Body of pancreas (tissue), 4 donors: ENCODE data around the gene NXPH4. TPM values are rescaled to one million over a fixed set of nuclear protein-coding genes. Genes with fewer than 3 reads are reported as not detected.

Experiments
- ATAC-seq: fragments of 150-250 bp; one replicate; pipeline ENCODE4 v1.9.1; 2016
- DNase-seq, 4 donors: peaks; one replicate each; pipeline ENCODE4 v3.0.0-alpha.2; 2019
- H3K27ac ChIP-seq, 4 donors: fragments of 200-600 bp; sonication (generic); 1 replicate in 3 of 4; 2 replicates in 1 of 4; pipeline versions ENCODE4 v1.5.1 to v1.6.1; 2016 to 2019; ENCODE audit warnings: mild to moderate bottlenecking in 1 of 4, mixed read lengths in 1 of 4, moderate library complexity in 1 of 4
- H3K27me3 ChIP-seq, 2 donors: fragments of 200-600 bp; sonication (generic); one replicate each; pipeline ENCODE4 v1.6.0; 2016; ENCODE audit warnings: mild to moderate bottlenecking in 1 of 2
- H3K36me3 ChIP-seq, 2 donors: fragments of 200-600 bp; sonication (generic); replicated peaks in 1 of 2; 2 replicates each; pipeline ENCODE4 v1.5.1; 2016; ENCODE audit warnings: low read depth in 2 of 2; ENCODE audit not compliant: insufficient read depth in 1 of 2
- H3K4me1 ChIP-seq: fragments of 200-600 bp; sonication (generic); one replicate; pipeline ENCODE4 v1.6.0; 2016
- H3K4me3 ChIP-seq, 2 donors: fragments of 200-600 bp; sonication (generic); 1 replicate in 1 of 2; 2 replicates in 1 of 2; pipeline ENCODE4 v1.5.1; 2016 to 2019
- H3K9me3 ChIP-seq, 3 donors: fragments of 200-600 bp; sonication (generic); 1 replicate in 2 of 3; 2 replicates in 1 of 3; pipeline ENCODE4 v1.5.1; 2016
- POLR2A ChIP-seq, 3 donors: fragments of 450-650 bp; IDR thresholded peaks; one replicate each; pipeline ENCODE4 v1.6.1; 2016; ENCODE audit warnings: antibody characterized with exemption in 3 of 3, mild to moderate bottlenecking in 2 of 3
- WGBS, 2 donors: methylation state at CpG; one replicate each; pipeline ENCODE4 v1.1.5; 2017; 5-methylcytosine and 5-hydroxymethylcytosine counted together
- intact Hi-C: fragments of 100-400 bp; cut with DNase I; formaldehyde crosslinking; loops from one replicate; pipeline ENCODE4 v1.15.1; 2023
- total RNA-seq, 2 donors: library from RNA; depleted of rRNA; stranded (reverse); fragments of >200 nt; gene quantifications; one replicate each; pipeline ENCODE4 v1.1.0, GENCODE V29; 2016
- TF ChIP-seq, protein P1 (sequence below), 7 experiments: fragments of 450-650 bp in 4 of 7; fragments of 200-600 bp in 3 of 7; sonication (generic) in 3 of 7; IDR thresholded peaks; one replicate each; pipeline ENCODE4 v1.5.1; 2016 to 2019; ENCODE audit warnings: antibody characterized with exemption in 7 of 7

Gene NXPH4
- total RNA-seq, 2 donors from 2014 or later, result 2.9 to 4.6 TPM

DNA sequence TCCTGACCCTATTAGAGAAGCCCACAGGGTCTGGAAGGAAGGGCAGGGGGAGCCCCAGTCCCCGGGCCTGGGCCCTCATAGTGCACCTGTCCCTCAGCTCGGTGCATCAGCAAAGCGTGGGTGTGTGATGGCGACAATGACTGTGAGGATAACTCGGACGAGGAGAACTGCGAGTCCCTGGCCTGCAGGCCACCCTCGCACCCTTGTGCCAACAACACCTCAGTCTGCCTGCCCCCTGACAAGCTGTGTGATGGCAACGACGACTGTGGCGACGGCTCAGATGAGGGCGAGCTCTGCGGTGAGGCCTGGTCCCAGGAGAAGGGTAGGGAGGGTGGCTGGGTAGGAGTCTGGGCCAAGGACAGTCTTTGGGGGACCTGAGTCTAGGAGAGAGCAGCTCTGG lies 42.9 kb upstream of the NXPH4 start:
- Histone ChIP-seq H3K27me3 (no peaks in the 10 kb centered on the region), H3K4me3 (no peak overlapping the region), H3K36me3 (no peaks in the 10 kb centered on the region), H3K9me3 (no peaks in the 10 kb centered on the region), H3K4me1 (no peaks in the 10 kb centered on the region), H3K27ac (no peak overlapping the region)
- intact Hi-C loops, result no loop called here
- 87 to 89% methylated on average over 8 to 14 of the region's 14 CpGs for whole genome bisulfite sequencing, 2 donors
- DNase-seq (no peak), ATAC-seq (no peak)
- TF ChIP-seq, protein P1, sequence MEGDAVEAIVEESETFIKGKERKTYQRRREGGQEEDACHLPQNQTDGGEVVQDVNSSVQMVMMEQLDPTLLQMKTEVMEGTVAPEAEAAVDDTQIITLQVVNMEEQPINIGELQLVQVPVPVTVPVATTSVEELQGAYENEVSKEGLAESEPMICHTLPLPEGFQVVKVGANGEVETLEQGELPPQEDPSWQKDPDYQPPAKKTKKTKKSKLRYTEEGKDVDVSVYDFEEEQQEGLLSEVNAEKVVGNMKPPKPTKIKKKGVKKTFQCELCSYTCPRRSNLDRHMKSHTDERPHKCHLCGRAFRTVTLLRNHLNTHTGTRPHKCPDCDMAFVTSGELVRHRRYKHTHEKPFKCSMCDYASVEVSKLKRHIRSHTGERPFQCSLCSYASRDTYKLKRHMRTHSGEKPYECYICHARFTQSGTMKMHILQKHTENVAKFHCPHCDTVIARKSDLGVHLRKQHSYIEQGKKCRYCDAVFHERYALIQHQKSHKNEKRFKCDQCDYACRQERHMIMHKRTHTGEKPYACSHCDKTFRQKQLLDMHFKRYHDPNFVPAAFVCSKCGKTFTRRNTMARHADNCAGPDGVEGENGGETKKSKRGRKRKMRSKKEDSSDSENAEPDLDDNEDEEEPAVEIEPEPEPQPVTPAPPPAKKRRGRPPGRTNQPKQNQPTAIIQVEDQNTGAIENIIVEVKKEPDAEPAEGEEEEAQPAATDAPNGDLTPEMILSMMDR (IDR thresholded peaks at IDR 0.05), result no peak
- no peak for TF ChIP-seq POLR2A (IDR thresholded peaks at IDR 0.05)

DNA sequence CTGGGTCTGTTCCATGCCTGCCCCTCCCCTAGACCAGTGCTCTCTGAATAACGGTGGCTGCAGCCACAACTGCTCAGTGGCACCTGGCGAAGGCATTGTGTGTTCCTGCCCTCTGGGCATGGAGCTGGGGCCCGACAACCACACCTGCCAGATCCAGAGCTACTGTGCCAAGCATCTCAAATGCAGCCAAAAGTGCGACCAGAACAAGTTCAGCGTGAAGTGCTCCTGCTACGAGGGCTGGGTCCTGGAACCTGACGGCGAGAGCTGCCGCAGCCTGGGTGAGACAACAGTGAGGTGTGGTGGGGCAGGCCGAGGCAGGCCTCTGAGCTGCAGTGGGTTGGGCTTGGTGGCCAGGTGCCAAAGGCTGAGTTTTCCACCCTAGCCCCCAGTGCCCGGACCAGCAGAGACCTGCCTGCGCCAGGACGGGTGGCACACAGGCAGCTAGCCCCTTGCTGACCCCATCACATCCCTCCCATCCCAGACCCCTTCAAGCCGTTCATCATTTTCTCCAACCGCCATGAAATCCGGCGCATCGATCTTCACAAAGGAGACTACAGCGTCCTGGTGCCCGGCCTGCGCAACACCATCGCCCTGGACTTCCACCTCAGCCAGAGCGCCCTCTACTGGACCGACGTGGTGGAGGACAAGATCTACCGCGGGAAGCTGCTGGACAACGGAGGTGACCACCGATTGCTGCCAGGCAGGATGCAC lies 41.0 kb upstream of the NXPH4 start:
- no peaks in the 10 kb centered on the region for H3K27me3 ChIP-seq
- DNase-seq (peak; percentile 69 to 78 (median 75)), ATAC-seq (peak; percentile 65)
- no peak overlapping the region for H3K4me3 ChIP-seq
- H3K9me3 ChIP-seq, result no peaks in the 10 kb centered on the region
- no peak overlapping the region for H3K27ac ChIP-seq
- 49 to 59% methylated on average over 17 to 29 of the region's 29 CpGs for WGBS, 2 donors
- TF ChIP-seq POLR2A (IDR thresholded peaks at IDR 0.05), result no peak
- TF ChIP-seq, protein P1 (IDR thresholded peaks at IDR 0.05), result peak; percentile 12 to 61 (median 57)
- H3K4me1 ChIP-seq, result no peaks in the 10 kb centered on the region
- intact Hi-C loops, result loop anchor here (5.0 kb wide), 1 partner anchor 43 kb away; no protein-coding TSS in a partner anchor
- H3K36me3 ChIP-seq, result no peaks in the 10 kb centered on the region

DNA sequence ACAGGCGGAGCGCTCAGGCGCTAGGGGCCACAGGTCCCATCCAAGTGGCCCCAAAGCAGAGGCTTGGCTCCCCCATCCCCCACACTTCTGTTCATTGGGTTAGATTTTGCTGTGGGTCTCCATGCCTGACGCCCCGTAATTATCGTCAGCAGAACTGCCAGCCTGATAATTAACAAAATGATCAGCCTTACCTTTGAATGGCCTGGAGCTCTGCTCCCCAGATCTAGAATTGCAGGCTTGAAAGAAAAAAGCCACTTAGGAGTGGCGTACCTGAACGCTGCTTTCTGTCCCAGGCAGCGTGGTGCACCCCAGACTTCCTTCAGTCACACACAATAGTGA lies 40.5 kb upstream of the NXPH4 start:
- no peak overlapping the region for H3K4me3 ChIP-seq
- 78 to 98% methylated on average over 6 to 9 of the region's 9 CpGs for WGBS, 2 donors
- no peak for TF ChIP-seq POLR2A (IDR thresholded peaks at IDR 0.05)
- TF ChIP-seq, protein P1 (IDR thresholded peaks at IDR 0.05), result peak in 1 of 7 experiments; percentile 3
- H3K27ac ChIP-seq, result no peak overlapping the region
- H3K27me3 ChIP-seq, result no peaks in the 10 kb centered on the region
- no peaks in the 10 kb centered on the region for H3K4me1 ChIP-seq
- H3K9me3 ChIP-seq, result no peaks in the 10 kb centered on the region
- ATAC-seq (no peak), DNase-seq (no peak)
- intact Hi-C loops, result loop anchor here (5.0 kb wide), 1 partner anchor 44 kb away; no protein-coding TSS in a partner anchor
- no peaks in the 10 kb centered on the region for H3K36me3 ChIP-seq

DNA sequence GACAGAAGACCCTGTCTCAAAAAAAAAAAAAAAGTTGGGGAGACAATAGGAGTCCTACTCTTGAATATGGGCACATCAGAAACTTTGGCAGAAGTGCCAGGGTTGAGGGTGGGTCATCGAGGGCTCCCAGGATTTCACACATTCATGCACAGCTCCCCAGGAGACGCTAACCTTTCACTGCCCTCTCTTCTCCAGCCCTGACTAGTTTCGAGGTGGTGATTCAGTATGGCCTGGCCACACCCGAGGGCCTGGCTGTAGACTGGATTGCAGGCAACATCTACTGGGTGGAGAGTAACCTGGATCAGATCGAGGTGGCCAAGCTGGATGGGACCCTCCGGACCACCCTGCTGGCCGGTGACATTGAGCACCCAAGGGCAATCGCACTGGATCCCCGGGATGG lies 39.7 kb upstream of the NXPH4 start:
- Histone ChIP-seq H3K4me3 (no peak overlapping the region), H3K9me3 (no peaks in the 10 kb centered on the region), H3K36me3 (no peaks in the 10 kb centered on the region), H3K27ac (no peak overlapping the region), H3K27me3 (no peaks in the 10 kb centered on the region), H3K4me1 (no peaks in the 10 kb centered on the region)
- 81 to 84% methylated on average over 6 to 9 of the region's 9 CpGs for WGBS, 2 donors
- DNase-seq (no peak), ATAC-seq (no peak)
- TF ChIP-seq POLR2A (IDR thresholded peaks at IDR 0.05), result no peak
- TF ChIP-seq, protein P1 (IDR thresholded peaks at IDR 0.05), result no peak
- intact Hi-C loops, result loop anchor here (5.0 kb wide), 1 partner anchor 45 kb away; no protein-coding TSS in a partner anchor

DNA sequence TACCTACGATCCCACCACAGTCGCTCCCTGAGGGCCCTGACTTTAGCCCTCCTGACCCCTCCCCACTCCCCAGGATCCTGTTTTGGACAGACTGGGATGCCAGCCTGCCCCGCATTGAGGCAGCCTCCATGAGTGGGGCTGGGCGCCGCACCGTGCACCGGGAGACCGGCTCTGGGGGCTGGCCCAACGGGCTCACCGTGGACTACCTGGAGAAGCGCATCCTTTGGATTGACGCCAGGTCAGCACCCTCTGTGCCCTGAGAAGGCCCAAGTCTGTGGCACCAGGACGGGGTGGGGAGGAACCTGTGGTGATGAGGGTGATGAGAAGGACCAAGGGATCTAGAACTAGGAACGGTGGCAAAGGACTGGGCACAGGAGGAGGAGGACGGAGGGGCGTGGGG lies 39.2 kb upstream of the NXPH4 start:
- TF ChIP-seq, protein P1 (IDR thresholded peaks at IDR 0.05), result no peak
- TF ChIP-seq POLR2A (IDR thresholded peaks at IDR 0.05), result no peak
- intact Hi-C loops, result loop anchor here (5.0 kb wide), 1 partner anchor 45 kb away; no protein-coding TSS in a partner anchor
- ATAC-seq (no peak), DNase-seq (no peak)
- 92 to 95% methylated on average over 14 to 15 of the region's 16 CpGs for WGBS, 2 donors
- Histone ChIP-seq H3K27me3 (no peaks in the 10 kb centered on the region), H3K36me3 (no peaks in the 10 kb centered on the region), H3K4me1 (no peaks in the 10 kb centered on the region), H3K9me3 (no peaks in the 10 kb centered on the region), H3K4me3 (no peak overlapping the region), H3K27ac (no peak overlapping the region)
